ELF-1 (cell line): ENCODE data around the gene CYB5R4.
A peak's percentile ranks its signal among the peaks of the same experiment; 100 is the strongest.
"Not testable (repeated sequence)": the region's sequence is repeated elsewhere in the genome, so short reads cannot be mapped to it uniquely, and the experiment has no call there.

Experiments used
- DNase-seq: peaks from one replicate; pipeline ENCODE4 v3.0.0-alpha.2; 2016; ENCODE audit warnings: low read depth, low spot score

CYB5R4 gene

GRCh38 chr6:83911278-83911677 lies 51.8 kb downstream of the CYB5R4 start:
- no peak for DNase-seq

DNA sequence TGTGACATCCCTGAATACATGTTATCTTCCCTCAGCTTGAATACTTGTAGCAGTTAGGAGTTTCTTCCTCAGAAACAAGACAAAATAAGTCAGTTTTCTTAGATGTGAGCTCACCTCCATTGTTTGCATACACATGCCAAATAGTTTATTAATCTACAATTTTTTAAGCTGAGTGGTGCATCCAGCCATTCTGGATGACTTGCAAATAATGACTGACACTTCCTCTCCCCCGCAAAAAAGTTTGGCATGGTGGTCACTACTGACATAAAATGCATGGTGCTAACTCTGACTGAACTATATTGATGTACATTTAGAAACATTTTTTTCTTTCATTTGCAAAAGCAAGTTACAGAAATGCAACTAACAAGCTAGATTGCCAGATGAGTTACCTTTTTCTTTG lies 55.5 kb downstream of the CYB5R4 start:
- no peak for DNase-seq

DNA sequence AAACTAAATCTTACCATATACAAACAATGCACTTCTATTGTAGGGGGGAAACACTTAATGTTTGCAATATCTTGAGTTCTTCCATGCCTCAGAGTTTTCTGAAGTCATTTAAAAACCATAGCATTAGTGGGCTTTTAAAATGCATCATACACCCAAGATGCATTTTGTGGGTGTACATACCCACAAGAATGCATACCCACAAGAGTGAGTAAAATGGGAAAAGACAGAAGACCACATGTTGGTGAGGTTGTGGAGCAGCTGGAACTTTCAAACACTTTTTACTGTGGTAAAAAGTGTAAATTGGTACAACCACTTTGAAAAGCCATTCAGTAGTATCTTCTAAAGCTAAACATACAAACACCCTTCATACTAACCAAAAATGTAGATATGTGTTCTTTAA lies 57.5 kb downstream of the CYB5R4 start:
- no peak for DNase-seq

GRCh38 chr6:83920017-83920416 lies 60.5 kb downstream of the CYB5R4 start:
- DNase-seq: no peak

- DNase-seq: no peak
Observed at GRCh38 chr6:83921315-83921714, 61.8 kb downstream of the CYB5R4 start.

GRCh38 chr6:83927470-83927869 lies 68.0 kb downstream of the CYB5R4 start:
- peak; percentile 49 for DNase-seq

GRCh38 chr6:83928286-83928685 lies 68.8 kb downstream of the CYB5R4 start:
- DNase-seq: no peak

GRCh38 chr6:83946201-83946833 lies 86.8 kb downstream of the CYB5R4 start:
- DNase-seq: not testable (repeated sequence)

DNA sequence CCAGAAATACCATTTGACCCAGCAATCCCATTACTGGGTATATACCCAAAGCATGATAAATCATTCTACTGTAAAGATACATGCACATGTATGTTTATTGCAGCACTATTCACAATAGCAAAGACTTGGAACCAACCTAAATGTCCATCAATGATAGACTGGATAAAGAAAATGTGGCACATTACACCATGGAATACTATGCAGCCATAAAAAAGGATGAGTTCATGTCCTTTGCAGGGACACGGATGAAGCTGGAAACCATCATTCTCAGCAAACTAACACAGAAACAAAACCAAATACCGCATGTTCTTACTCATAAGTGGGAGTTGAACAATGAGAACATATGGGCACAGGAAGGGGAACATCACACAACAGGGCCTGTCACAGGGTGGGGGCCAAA lies 88.5 kb downstream of the CYB5R4 start:
- not testable (repeated sequence) for DNase-seq

DNA sequence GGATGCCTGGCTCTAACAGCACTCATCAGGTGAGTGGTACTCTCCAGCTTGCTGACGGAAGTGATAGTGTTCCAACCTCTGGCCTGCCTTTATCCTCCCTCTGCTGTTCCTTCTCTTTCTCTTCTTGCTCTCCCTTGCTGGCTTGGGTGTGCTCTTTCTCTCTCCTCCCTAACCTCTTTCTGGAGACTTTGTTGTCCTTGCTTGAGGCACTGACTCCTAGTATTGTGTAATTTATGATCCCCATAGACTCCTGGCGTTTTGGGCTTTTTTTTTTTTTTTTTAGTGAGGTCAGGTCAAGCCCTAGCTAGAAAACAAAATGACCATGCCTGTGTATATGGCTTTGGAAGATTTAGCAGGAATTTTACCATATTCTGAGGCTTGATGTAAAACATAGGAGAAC lies 89.4 kb downstream of the CYB5R4 start:
- peak; percentile 16 for DNase-seq

- not testable (repeated sequence) for DNase-seq
Observed at GRCh38 chr6:83951423-83951822, 91.9 kb downstream of the CYB5R4 start.

GRCh38 chr6:83952830-83953229 lies 93.3 kb downstream of the CYB5R4 start:
- DNase-seq: no peak

DNA sequence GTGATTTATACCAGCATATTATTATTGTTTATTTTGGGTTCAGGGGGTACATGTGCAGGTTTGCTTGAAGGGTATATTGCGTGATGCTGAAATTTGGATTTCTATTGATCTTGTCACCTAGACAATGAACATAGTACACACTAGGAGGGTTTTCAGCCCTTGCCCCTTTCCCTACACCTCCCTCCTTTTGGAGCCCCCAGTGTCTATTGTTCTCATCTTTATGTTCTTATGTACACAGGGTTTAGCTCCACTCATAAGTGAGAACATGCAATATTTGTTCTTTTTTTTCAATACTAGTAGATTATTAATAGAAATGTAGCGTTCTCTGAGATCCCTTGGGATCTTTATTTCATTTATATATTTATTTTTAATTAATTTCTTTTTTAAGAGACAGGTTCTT lies 94.9 kb downstream of the CYB5R4 start:
- DNase-seq: no peak

GRCh38 chr6:83958241-83958685 lies 98.8 kb downstream of the CYB5R4 start:
- DNase-seq: no peak

- no peak for DNase-seq
Observed at GRCh38 chr6:83960664-83961063, 101.2 kb downstream of the CYB5R4 start.

DNA sequence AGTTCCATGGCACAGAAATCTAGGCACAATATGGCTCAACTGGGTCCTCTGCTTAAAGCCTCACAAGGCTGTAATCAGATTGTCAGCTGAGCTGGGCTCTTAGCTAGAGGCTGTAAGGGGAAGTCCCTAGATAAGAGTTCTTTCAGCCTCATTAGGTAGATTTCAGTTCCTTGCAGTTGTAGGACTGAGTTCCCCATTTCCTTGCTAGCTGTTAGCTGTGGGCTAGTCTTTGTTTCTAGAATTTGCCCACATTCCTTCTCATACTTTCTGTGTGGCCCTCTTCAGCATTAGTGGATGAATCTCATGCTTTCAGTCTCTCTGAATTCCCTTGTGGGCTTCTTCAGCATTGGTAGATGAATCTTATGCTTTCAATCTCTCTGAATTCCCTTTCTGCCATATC lies 103.1 kb downstream of the CYB5R4 start:
- no peak for DNase-seq

DNA sequence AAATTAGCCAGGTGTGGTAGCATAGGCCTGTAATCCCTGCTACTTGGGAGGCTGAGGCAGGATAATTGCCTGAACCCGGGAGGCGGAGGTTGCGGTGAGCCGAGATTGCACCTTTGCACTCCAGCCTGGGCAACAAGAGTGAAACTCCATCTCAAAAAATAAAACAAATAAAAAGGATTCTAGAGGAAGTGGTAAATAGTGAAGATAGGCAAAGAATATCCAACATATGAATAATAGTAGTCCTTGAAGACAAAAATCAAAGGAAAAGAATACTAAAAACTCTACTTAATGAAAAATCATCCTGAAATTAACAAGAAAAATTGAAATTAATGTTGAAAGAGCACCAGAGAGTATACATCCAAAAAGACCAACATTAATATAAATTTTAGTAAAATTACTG lies 107.0 kb downstream of the CYB5R4 start:
- no peak for DNase-seq

- DNase-seq: no peak
Observed at GRCh38 chr6:83970582-83970981, 111.1 kb downstream of the CYB5R4 start.

GRCh38 chr6:83974409-83975050 lies 115.0 kb downstream of the CYB5R4 start:
- DNase-seq: peak; percentile 55

DNA sequence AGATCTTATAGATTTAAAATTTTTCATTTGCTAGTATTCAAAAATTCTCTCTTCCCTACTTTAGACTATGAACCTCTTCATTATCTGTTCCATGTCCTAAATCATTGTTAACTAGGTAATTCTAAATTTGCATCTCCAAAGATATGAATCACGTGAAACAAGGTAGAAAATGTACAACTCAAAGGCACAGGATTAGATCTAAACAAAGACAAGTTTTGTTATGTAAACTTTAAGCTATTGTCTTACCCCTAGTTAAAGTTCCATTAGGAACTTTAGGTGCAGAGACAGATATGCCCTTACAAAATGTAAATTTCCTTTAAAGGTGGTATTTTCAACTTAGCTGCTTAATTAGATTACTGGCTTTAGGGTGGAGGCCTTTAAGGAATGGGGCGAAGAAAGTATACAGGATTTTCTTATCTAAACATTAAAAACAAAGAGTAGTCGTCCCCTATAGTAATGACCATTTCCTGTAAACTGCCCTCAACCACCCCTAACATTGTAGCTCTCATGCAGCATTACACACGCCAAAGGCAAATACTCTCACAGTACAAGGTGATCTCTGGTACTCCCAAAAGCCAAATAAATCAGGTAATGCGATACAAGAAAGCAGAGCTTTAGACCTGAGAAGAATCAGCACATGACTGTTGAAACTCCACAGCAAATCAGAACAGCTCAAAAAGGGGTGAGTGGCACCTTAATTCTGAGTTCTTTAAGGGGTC lies 116.7 kb downstream of the CYB5R4 start:
- peak; percentile 21 for DNase-seq

GRCh38 chr6:83976871-83977270 lies 117.4 kb downstream of the CYB5R4 start:
- DNase-seq: peak; percentile 33

- no peak for DNase-seq
Observed at GRCh38 chr6:83978324-83978734, 118.8 kb downstream of the CYB5R4 start.

DNA sequence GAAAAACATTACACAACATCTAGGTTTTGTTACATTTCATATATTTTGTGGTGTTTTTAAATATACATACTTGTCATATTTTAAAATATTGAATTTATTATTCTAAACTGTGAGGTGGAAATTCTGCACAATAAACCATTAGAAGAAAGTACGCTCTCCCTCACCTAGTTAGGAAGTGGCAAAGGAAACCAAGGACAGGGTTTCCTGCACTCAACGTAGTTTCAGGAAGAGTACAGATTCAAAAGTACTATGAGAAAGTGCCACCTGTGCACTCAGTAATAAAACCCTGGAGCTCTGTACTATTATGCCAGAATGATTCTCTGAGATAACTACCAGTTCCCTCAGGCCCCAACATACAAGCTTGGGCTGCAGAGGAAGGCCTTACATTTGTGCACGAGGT lies 119.5 kb downstream of the CYB5R4 start:
- DNase-seq: no peak
